Neural cell (in vitro differentiated cells): ENCODE results near the gene IDH3G.

Experiments
- CTCF ChIP-seq: fragments of 450-650 bp; IDR thresholded peaks from 2 replicates; pipeline ENCODE4 v1.5.1; 2014; ENCODE audit warnings: antibody characterized with exemption, mild to moderate bottlenecking, moderate library complexity; ENCODE audit not compliant: poor library complexity, severe bottlenecking
- EP300 ChIP-seq: fragments of 450-650 bp; conservative IDR thresholded peaks from 2 replicates; pipeline ENCODE4 v1.6.1; 2014; ENCODE audit warnings: antibody characterized with exemption, mild to moderate bottlenecking, moderate library complexity; ENCODE audit not compliant: poor library complexity, severe bottlenecking
- EZH2 ChIP-seq: fragments of 200-600, 300-800 bp; shearing (Covaris generic), sonication (generic); IDR thresholded peaks from 2 replicates; pipeline ENCODE4 v1.6.1; 2014; ENCODE audit warnings: antibody characterized with exemption, low read length, borderline replicate concordance, mild to moderate bottlenecking; ENCODE audit not compliant: insufficient read depth, poor library complexity, severe bottlenecking
- MXI1 ChIP-seq: fragments of 450-650 bp; conservative IDR thresholded peaks from 2 replicates; pipeline ENCODE4 v1.6.1; 2014; ENCODE audit warnings: antibody characterized with exemption, mild to moderate bottlenecking; ENCODE audit not compliant: poor library complexity, severe bottlenecking
- POLR2AphosphoS5 ChIP-seq: IDR thresholded peaks from 2 replicates; pipeline ENCODE4 v1.6.1; 2012
- RAD21 ChIP-seq: fragments of 450-650 bp; conservative IDR thresholded peaks from 2 replicates; pipeline ENCODE4 v1.6.1; 2014; ENCODE audit warnings: antibody characterized with exemption, mild to moderate bottlenecking, moderate library complexity
- SMC3 ChIP-seq: fragments of 450-650 bp; conservative IDR thresholded peaks from 2 replicates; pipeline ENCODE4 v1.6.1; 2014; ENCODE audit warnings: antibody characterized with exemption, mild to moderate bottlenecking, moderate library complexity; ENCODE audit not compliant: poor library complexity
- TAF1 ChIP-seq: IDR thresholded peaks from 2 replicates; pipeline ENCODE4 v1.6.1; 2012; ENCODE audit warnings: low read depth
- TF ChIP-seq, protein P1 (sequence below): IDR thresholded peaks from 2 replicates; pipeline ENCODE4 v1.6.1; 2012; ENCODE audit warnings: borderline replicate concordance

GRCh38 chrX:153821066-153821465 lies 26.9 kb upstream of the IDH3G start:
- TF ChIP-seq CTCF (no peak), POLR2AphosphoS5 (no peak), RAD21 (no peak), MXI1 (no peak), EZH2 (no peak), TAF1 (no peak), SMC3 (no peak), EP300 (no peak)
- TF ChIP-seq, protein P1, sequence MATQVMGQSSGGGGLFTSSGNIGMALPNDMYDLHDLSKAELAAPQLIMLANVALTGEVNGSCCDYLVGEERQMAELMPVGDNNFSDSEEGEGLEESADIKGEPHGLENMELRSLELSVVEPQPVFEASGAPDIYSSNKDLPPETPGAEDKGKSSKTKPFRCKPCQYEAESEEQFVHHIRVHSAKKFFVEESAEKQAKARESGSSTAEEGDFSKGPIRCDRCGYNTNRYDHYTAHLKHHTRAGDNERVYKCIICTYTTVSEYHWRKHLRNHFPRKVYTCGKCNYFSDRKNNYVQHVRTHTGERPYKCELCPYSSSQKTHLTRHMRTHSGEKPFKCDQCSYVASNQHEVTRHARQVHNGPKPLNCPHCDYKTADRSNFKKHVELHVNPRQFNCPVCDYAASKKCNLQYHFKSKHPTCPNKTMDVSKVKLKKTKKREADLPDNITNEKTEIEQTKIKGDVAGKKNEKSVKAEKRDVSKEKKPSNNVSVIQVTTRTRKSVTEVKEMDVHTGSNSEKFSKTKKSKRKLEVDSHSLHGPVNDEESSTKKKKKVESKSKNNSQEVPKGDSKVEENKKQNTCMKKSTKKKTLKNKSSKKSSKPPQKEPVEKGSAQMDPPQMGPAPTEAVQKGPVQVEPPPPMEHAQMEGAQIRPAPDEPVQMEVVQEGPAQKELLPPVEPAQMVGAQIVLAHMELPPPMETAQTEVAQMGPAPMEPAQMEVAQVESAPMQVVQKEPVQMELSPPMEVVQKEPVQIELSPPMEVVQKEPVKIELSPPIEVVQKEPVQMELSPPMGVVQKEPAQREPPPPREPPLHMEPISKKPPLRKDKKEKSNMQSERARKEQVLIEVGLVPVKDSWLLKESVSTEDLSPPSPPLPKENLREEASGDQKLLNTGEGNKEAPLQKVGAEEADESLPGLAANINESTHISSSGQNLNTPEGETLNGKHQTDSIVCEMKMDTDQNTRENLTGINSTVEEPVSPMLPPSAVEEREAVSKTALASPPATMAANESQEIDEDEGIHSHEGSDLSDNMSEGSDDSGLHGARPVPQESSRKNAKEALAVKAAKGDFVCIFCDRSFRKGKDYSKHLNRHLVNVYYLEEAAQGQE = no peak
